ENCODE results near the gene CEP78. TPM values are rescaled to one million over a fixed set of nuclear protein-coding genes. Genes with fewer than 3 reads are reported as not detected.
"Not testable (repeated sequence)": the region's sequence is repeated elsewhere in the genome, so short reads cannot be mapped to it uniquely, and the experiment has no call there.

Gene CEP78
- total RNA-seq, 6 experiments from 2014 or later = 19.4 to 27.5 (median 23.6) TPM

DNA sequence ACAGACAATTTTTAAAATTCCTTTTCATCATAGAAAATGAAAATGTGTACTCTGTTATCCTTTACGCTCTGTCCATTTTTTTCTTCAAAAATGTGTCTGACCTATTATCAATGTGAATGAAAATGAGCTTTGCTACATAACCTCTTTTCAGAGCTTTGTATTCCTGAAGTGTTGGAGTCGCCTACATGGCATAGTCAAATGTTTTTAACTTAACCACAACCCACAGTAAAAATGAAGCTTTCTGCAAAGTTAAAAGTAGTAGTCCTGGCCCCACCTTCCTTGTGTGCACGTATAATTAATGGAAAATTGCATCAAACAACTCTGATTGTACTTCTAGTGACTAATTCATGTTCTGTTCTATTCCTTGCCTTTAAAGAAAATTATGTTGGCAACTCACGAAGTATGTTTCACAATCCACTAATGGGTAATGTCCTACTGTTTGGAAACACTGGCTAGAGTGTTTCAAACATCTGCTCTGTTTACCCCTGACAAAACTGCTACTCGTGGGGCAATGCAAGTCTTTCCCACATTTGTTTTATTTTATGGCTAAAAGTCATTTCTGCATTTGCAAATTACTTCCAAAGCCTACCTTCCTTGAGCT, 42.4 kb downstream of the CEP78 start:
- peak; percentile 10 for DNase-seq
- H3K27me3 Mint-ChIP-seq (ENCODE audit: insufficient read depth) = no peaks in the 10 kb centered on the region
- peaks cover 2% of the 10 kb centered on the region; the same call in 1 of the 2 replicates for H3K9me3 Mint-ChIP-seq
- H3K4me1 Mint-ChIP-seq (ENCODE audit: low read depth) = peaks cover 14% of the 10 kb centered on the region
- no peak overlapping the region for H3K4me3 Mint-ChIP-seq
- no peak for TF ChIP-seq CTCF (IDR thresholded peaks at IDR 0.05)
- H3K36me3 Mint-ChIP-seq (ENCODE audit: low read depth) = peaks cover under 1% of the 10 kb centered on the region; the same call in 1 of the 2 replicates
- no peak overlapping the region for H3K27ac Mint-ChIP-seq

DNA sequence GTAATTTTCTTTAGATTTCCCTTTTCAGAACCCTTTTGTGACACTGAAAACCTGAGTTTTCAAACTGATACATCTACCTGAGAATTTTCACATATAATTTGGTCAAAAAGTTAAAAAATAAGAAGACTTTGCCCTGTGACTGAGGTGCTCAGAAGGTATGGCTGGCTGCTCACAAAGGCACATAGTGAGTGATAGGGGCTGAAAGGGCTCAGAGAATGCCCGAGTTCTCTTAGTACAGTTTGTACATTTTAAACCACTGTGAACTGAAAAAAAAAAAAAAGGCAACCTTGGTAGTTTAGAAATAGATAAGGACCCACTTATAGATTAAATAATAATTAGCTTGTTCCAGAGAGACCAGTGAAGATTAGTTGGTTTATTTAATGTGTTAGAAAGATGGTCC, 42.9 kb downstream of the CEP78 start:
- no peak for TF ChIP-seq CTCF (IDR thresholded peaks at IDR 0.05)
- Mint-ChIP-seq H3K27me3 (ENCODE audit: insufficient read depth) (no peaks in the 10 kb centered on the region), H3K4me3 (no peak overlapping the region), H3K4me1 (ENCODE audit: low read depth) (peaks cover 9% of the 10 kb centered on the region), H3K27ac (no peak overlapping the region), H3K36me3 (ENCODE audit: low read depth) (peaks cover 6% of the 10 kb centered on the region), H3K9me3 (peaks cover 7% of the 10 kb centered on the region)
- no peak for DNase-seq

DNA sequence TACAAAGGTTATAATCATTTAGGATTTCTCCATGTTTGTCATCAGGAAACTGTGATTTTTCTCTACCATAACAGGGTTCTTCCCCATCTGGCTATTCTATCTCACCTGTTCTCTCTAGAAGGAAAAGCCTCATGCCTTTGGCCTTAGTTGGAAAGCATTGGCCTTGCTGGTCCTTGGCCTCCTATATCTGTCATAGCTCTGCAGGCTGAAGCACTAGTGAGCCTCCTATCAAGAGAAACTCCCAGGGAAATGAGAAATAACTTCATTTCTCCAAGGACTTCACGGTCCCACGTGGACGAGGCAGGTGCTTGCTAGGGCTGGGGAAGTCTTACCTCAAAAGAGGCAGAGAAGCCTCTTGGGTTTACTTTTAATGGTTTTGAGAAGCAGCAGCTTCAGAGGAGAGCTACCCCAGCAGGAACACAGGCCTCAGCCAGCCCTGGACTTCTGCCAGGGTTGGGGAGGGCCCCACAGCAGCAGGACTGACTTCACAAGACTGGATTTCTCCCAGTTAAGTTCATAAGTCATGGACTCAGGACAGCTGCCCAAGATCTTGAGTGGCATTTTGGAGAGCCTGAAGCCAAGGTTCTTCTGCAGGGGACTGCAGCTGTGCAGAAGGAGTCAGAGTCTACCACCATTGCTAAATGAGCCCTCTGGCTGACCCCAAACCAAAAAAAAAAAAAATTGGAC, 45.2 kb downstream of the CEP78 start:
- no peak for TF ChIP-seq CTCF (IDR thresholded peaks at IDR 0.05)
- no peaks in the 10 kb centered on the region for H3K27me3 Mint-ChIP-seq (ENCODE audit: insufficient read depth)
- H3K9me3 Mint-ChIP-seq = peaks cover 10% of the 10 kb centered on the region
- no peak for DNase-seq
- H3K4me3 Mint-ChIP-seq = no peak overlapping the region
- H3K27ac Mint-ChIP-seq = no peak overlapping the region
- peaks cover 5% of the 10 kb centered on the region for H3K4me1 Mint-ChIP-seq (ENCODE audit: low read depth)
- H3K36me3 Mint-ChIP-seq (ENCODE audit: low read depth) = peaks cover 9% of the 10 kb centered on the region

DNA sequence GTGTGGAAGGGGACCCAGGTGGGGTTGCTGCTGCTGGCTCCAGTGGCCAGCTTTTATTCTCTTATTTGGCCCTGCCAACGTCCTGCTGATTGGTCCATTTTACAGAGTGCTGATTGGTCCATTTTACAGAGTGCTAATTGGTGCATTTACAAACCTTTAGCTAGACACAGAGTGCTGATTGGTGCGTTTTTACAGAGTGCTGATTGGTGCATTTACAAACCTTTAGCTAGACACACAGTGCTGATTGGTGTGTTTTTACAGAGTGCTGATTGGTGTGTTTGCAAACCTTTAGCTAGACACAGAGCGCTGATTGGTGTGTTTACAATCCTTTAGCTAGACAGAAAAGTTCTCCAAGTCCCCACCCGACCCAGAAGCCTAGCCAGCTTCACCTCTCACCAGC, 48.3 kb downstream of the CEP78 start:
- DNase-seq; H3K36me3 Mint-ChIP-seq (ENCODE audit: low read depth); H3K27me3 Mint-ChIP-seq (ENCODE audit: insufficient read depth); H3K4me3 Mint-ChIP-seq; H3K27ac Mint-ChIP-seq; H3K9me3 Mint-ChIP-seq; H3K4me1 Mint-ChIP-seq (ENCODE audit: low read depth): not testable (repeated sequence)

- H3K27ac Mint-ChIP-seq = no peak overlapping the region
- no peak for TF ChIP-seq CTCF (IDR thresholded peaks at IDR 0.05)
- H3K27me3 Mint-ChIP-seq (ENCODE audit: insufficient read depth) = peaks cover 3% of the 10 kb centered on the region; the same call in 1 of the 2 replicates
- peaks cover 9% of the 10 kb centered on the region for H3K36me3 Mint-ChIP-seq (ENCODE audit: low read depth)
- peaks cover 10% of the 10 kb centered on the region for H3K9me3 Mint-ChIP-seq
- no peak overlapping the region for H3K4me3 Mint-ChIP-seq
- no peak for DNase-seq
- no peaks in the 10 kb centered on the region for H3K4me1 Mint-ChIP-seq (ENCODE audit: low read depth)
Observed at GRCh38 chr9:78286125-78286524, 50.2 kb downstream of the CEP78 start.

DNA sequence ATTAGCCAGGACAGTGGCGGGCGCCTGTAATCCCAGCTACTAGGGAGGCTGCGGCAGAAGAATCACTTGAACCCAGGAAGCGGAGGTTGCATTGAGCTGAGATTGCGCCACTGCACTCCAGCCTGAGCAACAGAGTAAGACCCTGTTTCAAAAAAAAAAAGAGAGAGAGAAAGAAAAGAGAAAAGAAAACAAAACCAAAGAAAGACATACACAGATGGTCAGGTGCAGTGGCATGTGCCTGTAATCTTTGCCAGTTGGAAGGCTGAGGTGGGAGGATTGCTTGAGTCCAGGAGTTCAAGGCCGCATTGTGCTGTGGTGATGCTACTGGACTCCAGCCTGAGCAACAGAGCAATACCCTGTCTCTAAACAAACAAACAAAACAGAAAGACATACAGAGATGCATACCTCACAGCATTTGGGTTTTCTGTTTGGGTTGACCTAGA, 51.1 kb downstream of the CEP78 start:
- Mint-ChIP-seq H3K4me1 (ENCODE audit: low read depth) (no peaks in the 10 kb centered on the region), H3K9me3 (peaks cover 10% of the 10 kb centered on the region), H3K27me3 (ENCODE audit: insufficient read depth) (peaks cover 3% of the 10 kb centered on the region; the same call in 1 of the 2 replicates), H3K27ac (no peak overlapping the region), H3K4me3 (no peak overlapping the region), H3K36me3 (ENCODE audit: low read depth) (peaks cover 9% of the 10 kb centered on the region)
- DNase-seq = no peak
- no peak for TF ChIP-seq CTCF (IDR thresholded peaks at IDR 0.05)
